Activated CD8-positive, alpha-beta T cell treated with anti-CD3 and anti-CD28 coated beads, Interleukin-2, amount 10 ng/mL, durations not matched to agents 7 days and 5 days (primary cell): ENCODE results near the gene HEATR1. TPM values are rescaled to one million over a fixed set of nuclear protein-coding genes. Genes with fewer than 3 reads are reported as not detected.
A peak's percentile ranks its signal among the peaks of the same experiment; 100 is the strongest.

ENCODE experiments used
- ATAC-seq: fragments of 150-1000 bp; cut with Tn5 transposase; one replicate; pipeline ENCODE4 v1.10.0; 2021; ENCODE audit warnings: moderate library complexity
- CTCF ChIA-PET: fragments of 350-600 bp; sonication (Branson Sonifier 250); formaldehyde crosslinking; loops from one replicate; lab custom pipeline; 2021; ENCODE audit warnings: antibody characterized with exemption; lab: Charles Lee
- POLR2A ChIA-PET: fragments of 350-600 bp; sonication (Branson Sonifier 250); formaldehyde crosslinking; loops from one replicate; lab custom pipeline; 2021; ENCODE audit warnings: antibody characterized with exemption; lab: Charles Lee
- DNase-seq: peaks from one replicate; pipeline ENCODE4 v3.0.0-alpha.2; 2020
- H3K27ac Mint-ChIP-seq: one replicate; pipeline ENCODE4 v1.8.0; 2021; ENCODE audit warnings: mild to moderate bottlenecking, mixed read lengths
- H3K27me3 Mint-ChIP-seq: one replicate; pipeline ENCODE4 v1.8.0; 2021; ENCODE audit warnings: low read depth, mixed read lengths
- H3K36me3 Mint-ChIP-seq: one replicate; pipeline ENCODE4 v1.8.0; 2021; ENCODE audit warnings: low read depth, mixed read lengths
- H3K4me1 Mint-ChIP-seq: one replicate; pipeline ENCODE4 v1.8.0; 2021; ENCODE audit warnings: low read depth, mixed read lengths
- H3K4me3 Mint-ChIP-seq: one replicate; pipeline ENCODE4 v1.8.0; 2021; ENCODE audit warnings: mild to moderate bottlenecking, mixed read lengths
- H3K9me3 Mint-ChIP-seq: one replicate; pipeline ENCODE4 v1.8.0; 2022; ENCODE audit warnings: mixed read lengths; ENCODE audit not compliant: insufficient read depth
- total RNA-seq, 2 experiments: library from RNA; stranded (reverse); gene quantifications; one replicate each; pipeline ENCODE4 v1.2.3, GENCODE V29; 2021

The HEATR1 gene
- total RNA-seq, 2 experiments from 2014 or later: 41.1 to 45.9 TPM

- ATAC-seq: no peak
- Mint-ChIP-seq H3K27ac (peak overlapping the region; percentile 35), H3K27me3 (no peaks in the 10 kb centered on the region), H3K9me3 (no peaks in the 10 kb centered on the region), H3K4me3 (no peak overlapping the region), H3K36me3 (peaks cover 50% of the 10 kb centered on the region), H3K4me1 (peaks cover 33% of the 10 kb centered on the region)
- no peak for DNase-seq
- ChIA-PET POLR2A (interaction anchor here (3.2 kb wide), 1 partner anchor 8 kb away, joined by 15 read pairs; no protein-coding TSS in a partner anchor), CTCF (no interaction called here)
Observed at GRCh38 chr1:236532850-236533249, 71.5 kb downstream of the HEATR1 start.

GRCh38 chr1:236530959-236531358 is 73.4 kb downstream of the HEATR1 start:
- no peak overlapping the region for H3K4me3 Mint-ChIP-seq
- no peaks in the 10 kb centered on the region for H3K27me3 Mint-ChIP-seq
- POLR2A ChIA-PET: no interaction called here
- ATAC-seq (no peak), DNase-seq (no peak)
- H3K4me1 Mint-ChIP-seq: peaks cover 41% of the 10 kb centered on the region
- H3K27ac Mint-ChIP-seq: no peak overlapping the region
- no peaks in the 10 kb centered on the region for H3K9me3 Mint-ChIP-seq
- H3K36me3 Mint-ChIP-seq: peaks cover 55% of the 10 kb centered on the region
- CTCF ChIA-PET: no interaction called here

GRCh38 chr1:236530286-236530685 is 74.0 kb downstream of the HEATR1 start:
- ChIA-PET POLR2A (no interaction called here), CTCF (no interaction called here)
- Mint-ChIP-seq H3K4me1 (peaks cover 39% of the 10 kb centered on the region), H3K36me3 (peaks cover 52% of the 10 kb centered on the region), H3K27me3 (no peaks in the 10 kb centered on the region), H3K27ac (peak overlapping the region; percentile 53), H3K9me3 (no peaks in the 10 kb centered on the region), H3K4me3 (no peak overlapping the region)
- ATAC-seq (no peak), DNase-seq (no peak)

GRCh38 chr1:236526079-236526478 is 78.2 kb downstream of the HEATR1 start:
- Mint-ChIP-seq H3K27ac (peak overlapping the region; percentile 48), H3K4me3 (no peak overlapping the region)

GRCh38 chr1:236524895-236525184 is 79.5 kb downstream of the HEATR1 start:
- peaks cover 8% of the 10 kb centered on the region for H3K27me3 Mint-ChIP-seq
- peak overlapping the region; percentile 80 for H3K4me3 Mint-ChIP-seq
- DNase-seq: no peak
- peaks cover 28% of the 10 kb centered on the region for H3K4me1 Mint-ChIP-seq
- ATAC-seq: no peak
- H3K36me3 Mint-ChIP-seq: peaks cover 25% of the 10 kb centered on the region
- CTCF ChIA-PET: interaction anchor here (0.8 to 1.1 kb wide), 2 partner anchors 9 to 80 kb away, joined by 4 read pairs; partner anchors contain the start of gene HEATR1
- peak overlapping the region; percentile 93 for H3K27ac Mint-ChIP-seq
- POLR2A ChIA-PET: interaction anchor here (0.9 to 1.2 kb wide), 2 partner anchors 10 to 13 kb away, joined by 4 to 15 read pairs; no protein-coding TSS in a partner anchor
- no peaks in the 10 kb centered on the region for H3K9me3 Mint-ChIP-seq

More at GRCh38 chr1:236526079-236526478, 78.2 kb downstream of the HEATR1 start:
- ATAC-seq (no peak), DNase-seq (no peak)
- CTCF ChIA-PET: interaction anchor here (1.3 to 1.8 kb wide), 2 partner anchors 8 to 12 kb away, joined by 3 to 5 read pairs; no protein-coding TSS in a partner anchor
- POLR2A ChIA-PET: interaction anchor here (0.5 kb wide), 1 partner anchor 260 kb away, joined by 3 read pairs; no protein-coding TSS in a partner anchor
- H3K36me3 Mint-ChIP-seq: peaks cover 34% of the 10 kb centered on the region
- no peaks in the 10 kb centered on the region for H3K9me3 Mint-ChIP-seq
- H3K27me3 Mint-ChIP-seq: peaks cover 3% of the 10 kb centered on the region
- peaks cover 34% of the 10 kb centered on the region for H3K4me1 Mint-ChIP-seq

GRCh38 chr1:236524142-236524894 is 80.0 kb downstream of the HEATR1 start:
- DNase-seq (peak; percentile 77), ATAC-seq (peak; percentile 91)
- CTCF ChIA-PET: interaction anchor here (0.8 to 1.1 kb wide), 3 partner anchors 10 to 80 kb away, joined by 3 to 4 read pairs (median 4); partner anchors contain the start of gene HEATR1
- Mint-ChIP-seq H3K4me3 (peak overlapping the region; percentile 80), H3K4me1 (peaks cover 28% of the 10 kb centered on the region), H3K9me3 (no peaks in the 10 kb centered on the region), H3K36me3 (peaks cover 25% of the 10 kb centered on the region), H3K27me3 (peaks cover 11% of the 10 kb centered on the region), H3K27ac (peak overlapping the region; percentile 93)
- POLR2A ChIA-PET: interaction anchor here (0.9 to 1.2 kb wide), 2 partner anchors 10 to 13 kb away, joined by 4 to 15 read pairs; no protein-coding TSS in a partner anchor

GRCh38 chr1:236523704-236524141 is 80.6 kb downstream of the HEATR1 start, which contains the start of gene LGALS8:
TSS of gene LGALS8 (plus strand) at chr1:236523982. CDS start at chr1:236526071, 2,089 bp downstream.
- peak within 1 kb of the TSS; percentile 93 for H3K27ac Mint-ChIP-seq
- ATAC-seq (peak; percentile 89), DNase-seq (peak; percentile 89)
- H3K36me3 Mint-ChIP-seq: peaks cover 21% of the 10 kb centered on the region
- H3K4me3 Mint-ChIP-seq: peak within 1 kb of the TSS; percentile 80
- ChIA-PET POLR2A (no interaction called here), CTCF (interaction anchor here (1.0 kb wide), 1 partner anchor 23 kb away, joined by 3 read pairs; no protein-coding TSS in a partner anchor)
- no peaks in the 10 kb centered on the region for H3K9me3 Mint-ChIP-seq
- H3K4me1 Mint-ChIP-seq: peaks cover 24% of the 10 kb centered on the region
- H3K27me3 Mint-ChIP-seq: peaks cover 12% of the 10 kb centered on the region

GRCh38 chr1:236522937-236523703 is 81.2 kb downstream of the HEATR1 start:
- peak overlapping the region; percentile 80 for H3K4me3 Mint-ChIP-seq
- ChIA-PET POLR2A (no interaction called here), CTCF (interaction anchor here (1.0 kb wide), 1 partner anchor 22 kb away, joined by 3 read pairs; no protein-coding TSS in a partner anchor)
- peaks cover 18% of the 10 kb centered on the region for H3K27me3 Mint-ChIP-seq
- H3K9me3 Mint-ChIP-seq: no peaks in the 10 kb centered on the region
- H3K27ac Mint-ChIP-seq: peak overlapping the region; percentile 93
- ATAC-seq: no peak
- peaks cover 27% of the 10 kb centered on the region for H3K4me1 Mint-ChIP-seq
- DNase-seq: no peak
- H3K36me3 Mint-ChIP-seq: peaks cover 19% of the 10 kb centered on the region

- ATAC-seq: no peak
- CTCF ChIA-PET: interaction anchor here (0.9 kb wide), 1 partner anchor 387 kb away, joined by 3 read pairs; no protein-coding TSS in a partner anchor
- Mint-ChIP-seq H3K27me3 (peaks cover 21% of the 10 kb centered on the region), H3K27ac (no peak overlapping the region), H3K9me3 (no peaks in the 10 kb centered on the region), H3K4me3 (no peak overlapping the region), H3K4me1 (peaks cover 32% of the 10 kb centered on the region), H3K36me3 (peaks cover 3% of the 10 kb centered on the region)
- POLR2A ChIA-PET: no interaction called here
- no peak for DNase-seq
Observed at GRCh38 chr1:236520445-236521005, 83.8 kb downstream of the HEATR1 start.

- no peak overlapping the region for H3K27ac Mint-ChIP-seq
- ATAC-seq (no peak), DNase-seq (no peak)
- no peaks in the 10 kb centered on the region for H3K36me3 Mint-ChIP-seq
- no peaks in the 10 kb centered on the region for H3K9me3 Mint-ChIP-seq
- POLR2A ChIA-PET: no interaction called here
- CTCF ChIA-PET: no interaction called here
- H3K27me3 Mint-ChIP-seq: peaks cover 24% of the 10 kb centered on the region
- H3K4me1 Mint-ChIP-seq: peaks cover 26% of the 10 kb centered on the region
- H3K4me3 Mint-ChIP-seq: no peak overlapping the region
Observed at GRCh38 chr1:236518322-236518721, 86.0 kb downstream of the HEATR1 start.
